ENCODE results near the gene PCDHA5. TPM values are rescaled to one million over a fixed set of nuclear protein-coding genes. Genes with fewer than 3 reads are reported as not detected.

Gene PCDHA5
- total RNA-seq (not detected in 2 replicates), polyA plus RNA-seq (not detected in 2 replicates), polyA minus RNA-seq (0.07 TPM in 1 of 2 replicates, not detected in the other)
- total RNA-seq (2013), result not detected

DNA sequence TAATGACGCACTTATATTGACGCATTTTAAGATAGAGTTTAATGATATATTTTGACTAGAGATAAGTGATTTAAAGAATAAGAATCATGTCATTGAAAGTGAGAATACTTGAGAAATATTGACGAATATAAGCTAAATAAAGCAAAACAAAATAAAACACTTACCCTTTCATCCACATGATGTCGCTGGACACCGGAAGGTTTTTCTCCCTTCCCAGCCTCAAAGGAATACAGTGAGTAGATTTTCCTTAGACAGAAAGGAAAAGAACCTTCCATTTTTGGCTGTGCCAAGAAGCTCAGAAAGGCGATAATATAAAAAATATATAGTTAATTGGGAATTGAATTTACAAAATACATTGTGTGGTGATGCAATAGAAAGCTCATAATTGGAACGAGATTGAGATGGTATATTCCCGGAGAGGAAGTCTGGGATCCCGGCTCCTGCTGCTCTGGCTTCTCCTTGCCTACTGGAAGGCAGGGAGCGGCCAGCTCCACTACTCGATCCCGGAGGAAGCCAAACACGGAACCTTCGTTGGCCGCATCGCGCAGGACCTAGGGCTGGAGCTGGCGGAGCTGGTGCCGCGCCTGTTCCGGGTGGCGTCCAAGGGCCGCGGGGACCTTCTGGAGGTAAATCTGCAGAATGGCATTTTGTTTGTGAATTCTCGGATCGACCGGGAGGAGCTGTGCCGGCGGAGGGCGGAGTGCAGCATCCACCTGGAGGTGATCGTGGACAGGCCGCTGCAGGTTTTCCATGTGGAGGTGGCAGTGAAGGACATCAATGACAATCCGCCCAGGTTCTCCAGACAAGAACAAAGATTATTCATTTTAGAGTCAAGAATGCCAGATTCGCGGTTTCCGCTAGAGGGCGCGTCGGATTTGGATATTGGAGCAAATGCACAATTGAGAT, at the start of gene PCDHA5:
Gene PCDHA5 (plus strand): TSS at position 239 of the 906 bp plus-strand sequence.
- H3K9ac ChIP-seq (ENCODE audit: low read length), result no peak within 1 kb of the TSS
- no peaks in the 10 kb centered on the region for H3K36me3 ChIP-seq (replicated peaks in 1 of 2; ENCODE audit: control extremely low read depth in 1 of 2, control insufficient read depth in 1 of 2, extremely low read depth in 1 of 2, insufficient read depth in 2 of 2, low read length in 1 of 2)
- H3K27ac Mint-ChIP-seq, result no peak within 1 kb of the TSS
- CTCF ChIA-PET, result no interaction called here
- H3K27ac ChIP-seq (ENCODE audit: low read length in 2 of 2), result no peak within 1 kb of the TSS
- H2AFZ ChIP-seq (ENCODE audit: insufficient read depth, low read depth, low read length, poor library complexity, severe bottlenecking), result no peak within 1 kb of the TSS
- intact Hi-C loops (cut with micrococcal nuclease), result no loop called here
- WGBS (ENCODE audit: insufficient coverage), result 50% methylated on average over 26 of the region's 39 CpGs
- no peaks in the 10 kb centered on the region for H3K9me3 Mint-ChIP-seq (ENCODE audit: insufficient read depth)
- H3K27me3 Mint-ChIP-seq, result peaks cover 9% of the 10 kb centered on the region
- no peak for ATAC-seq (ENCODE audit: low read depth)
- TF ChIP-seq, protein P1, sequence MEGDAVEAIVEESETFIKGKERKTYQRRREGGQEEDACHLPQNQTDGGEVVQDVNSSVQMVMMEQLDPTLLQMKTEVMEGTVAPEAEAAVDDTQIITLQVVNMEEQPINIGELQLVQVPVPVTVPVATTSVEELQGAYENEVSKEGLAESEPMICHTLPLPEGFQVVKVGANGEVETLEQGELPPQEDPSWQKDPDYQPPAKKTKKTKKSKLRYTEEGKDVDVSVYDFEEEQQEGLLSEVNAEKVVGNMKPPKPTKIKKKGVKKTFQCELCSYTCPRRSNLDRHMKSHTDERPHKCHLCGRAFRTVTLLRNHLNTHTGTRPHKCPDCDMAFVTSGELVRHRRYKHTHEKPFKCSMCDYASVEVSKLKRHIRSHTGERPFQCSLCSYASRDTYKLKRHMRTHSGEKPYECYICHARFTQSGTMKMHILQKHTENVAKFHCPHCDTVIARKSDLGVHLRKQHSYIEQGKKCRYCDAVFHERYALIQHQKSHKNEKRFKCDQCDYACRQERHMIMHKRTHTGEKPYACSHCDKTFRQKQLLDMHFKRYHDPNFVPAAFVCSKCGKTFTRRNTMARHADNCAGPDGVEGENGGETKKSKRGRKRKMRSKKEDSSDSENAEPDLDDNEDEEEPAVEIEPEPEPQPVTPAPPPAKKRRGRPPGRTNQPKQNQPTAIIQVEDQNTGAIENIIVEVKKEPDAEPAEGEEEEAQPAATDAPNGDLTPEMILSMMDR (IDR thresholded peaks at IDR 0.05), result no peak
- TF ChIP-seq EZH2 (IDR thresholded peaks at IDR 0.05; ENCODE audit: borderline replicate concordance, insufficient read depth, low read depth, low read length, poor library complexity, severe bottlenecking), result no peak
- H3K79me2 ChIP-seq (ENCODE audit: control insufficient read depth, insufficient read depth, low read length), result no peaks in the 10 kb centered on the region
- H3K4me1 Mint-ChIP-seq, result no peaks in the 10 kb centered on the region
- peaks cover 0 to 21% (median 2%) of the 10 kb centered on the region in 3 donors for H3K9me3 ChIP-seq (ENCODE audit: control extremely low read depth in 1 of 3, control insufficient read depth in 2 of 3, insufficient read depth in 1 of 3, low read length in 2 of 3)
- no peak within 1 kb of the TSS for H3K4me2 ChIP-seq (replicated peaks; ENCODE audit: low read depth, low read length, poor library complexity, severe bottlenecking)
- no peak within 1 kb of the TSS for H3K4me3 Mint-ChIP-seq
- peaks cover 0 to 4% (median 1%) of the 10 kb centered on the region in 4 experiments for H3K27me3 ChIP-seq (replicated peaks in 1 of 4; ENCODE audit: control extremely low read depth in 1 of 4, control insufficient read depth in 3 of 4, insufficient read depth in 4 of 4, low read length in 3 of 4)
- POLR2A ChIA-PET, result no interaction called here
- no peaks in the 10 kb centered on the region for H3K4me1 ChIP-seq (ENCODE audit: control insufficient read depth in 2 of 2, insufficient read depth in 2 of 2, low read length in 2 of 2)
- H4K20me1 ChIP-seq (ENCODE audit: control insufficient read depth, insufficient read depth, low read length, poor library complexity, severe bottlenecking), result no peaks in the 10 kb centered on the region
- DNase-seq, result no peak
- no peak within 1 kb of the TSS for H3K4me3 ChIP-seq (ENCODE audit: control extremely low read depth in 1 of 5, extremely low read depth in 1 of 5, insufficient read depth in 1 of 5, low read depth in 2 of 5, low read length in 4 of 5)

DNA sequence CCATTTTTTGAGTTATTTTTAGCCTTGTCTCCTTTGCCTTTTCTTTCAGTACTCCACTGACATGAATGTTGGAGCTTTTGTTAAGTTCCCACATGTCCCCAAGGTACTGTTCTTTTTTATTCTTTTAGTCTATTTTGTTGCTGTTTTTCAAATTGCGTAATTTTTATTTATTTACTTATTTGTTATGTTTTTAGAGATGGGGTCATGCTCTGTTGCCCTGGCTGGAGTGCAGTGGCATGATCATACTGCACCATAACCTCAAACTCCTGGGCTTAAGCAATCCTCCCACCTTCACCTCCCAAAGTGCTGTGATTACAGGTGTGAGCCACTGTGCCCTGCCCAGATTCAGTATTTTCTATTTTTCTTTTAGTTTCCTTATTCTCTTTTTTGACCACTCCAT, 40.9 kb upstream of the PCDHA5 start:
- Histone ChIP-seq H4K20me1 (ENCODE audit: control insufficient read depth, insufficient read depth, low read length, poor library complexity, severe bottlenecking) (no peaks in the 10 kb centered on the region), H3K36me3 (replicated peaks in 1 of 2; ENCODE audit: control extremely low read depth in 1 of 2, control insufficient read depth in 1 of 2, extremely low read depth in 1 of 2, insufficient read depth in 2 of 2, low read length in 1 of 2) (no peaks in the 10 kb centered on the region), H3K9ac (ENCODE audit: low read length) (no peak overlapping the region), H2AFZ (ENCODE audit: insufficient read depth, low read depth, low read length, poor library complexity, severe bottlenecking) (no peak overlapping the region), H3K79me2 (ENCODE audit: control insufficient read depth, insufficient read depth, low read length) (no peaks in the 10 kb centered on the region), H3K27me3 (replicated peaks in 1 of 4; ENCODE audit: control extremely low read depth in 1 of 4, control insufficient read depth in 3 of 4, insufficient read depth in 4 of 4, low read length in 3 of 4) (peaks cover 0 to 8% (median 0%) of the 10 kb centered on the region in 4 experiments), H3K9me3 (ENCODE audit: control extremely low read depth in 1 of 3, control insufficient read depth in 2 of 3, insufficient read depth in 1 of 3, low read length in 2 of 3) (peaks cover 4 to 42% (median 28%) of the 10 kb centered on the region in 3 donors), H3K27ac (ENCODE audit: low read length in 2 of 2) (no peak overlapping the region), H3K4me3 (ENCODE audit: control extremely low read depth in 1 of 5, extremely low read depth in 1 of 5, insufficient read depth in 1 of 5, low read depth in 2 of 5, low read length in 4 of 5) (no peak overlapping the region), H3K4me1 (ENCODE audit: control insufficient read depth in 2 of 2, insufficient read depth in 2 of 2, low read length in 2 of 2) (no peaks in the 10 kb centered on the region), H3K4me2 (replicated peaks; ENCODE audit: low read depth, low read length, poor library complexity, severe bottlenecking) (no peak overlapping the region)
- Mint-ChIP-seq H3K9me3 (ENCODE audit: insufficient read depth) (peaks cover 30% of the 10 kb centered on the region), H3K4me3 (no peak overlapping the region), H3K27ac (no peak overlapping the region), H3K4me1 (no peaks in the 10 kb centered on the region), H3K27me3 (peaks cover 9% of the 10 kb centered on the region)
- no peak for ATAC-seq (ENCODE audit: low read depth)
- intact Hi-C loops (cut with micrococcal nuclease), result no loop called here
- TF ChIP-seq, protein P1 (IDR thresholded peaks at IDR 0.05), result no peak
- no peak for TF ChIP-seq EZH2 (IDR thresholded peaks at IDR 0.05; ENCODE audit: borderline replicate concordance, insufficient read depth, low read depth, low read length, poor library complexity, severe bottlenecking)
- DNase-seq, result no peak
- POLR2A ChIA-PET, result no interaction called here
- WGBS (ENCODE audit: insufficient coverage), result no CpG with 5 or more reads among the region's 1 CpG
- CTCF ChIA-PET, result no interaction called here
